ENCODE measurements around the gene SLAMF1.

The SLAMF1 gene

DNA sequence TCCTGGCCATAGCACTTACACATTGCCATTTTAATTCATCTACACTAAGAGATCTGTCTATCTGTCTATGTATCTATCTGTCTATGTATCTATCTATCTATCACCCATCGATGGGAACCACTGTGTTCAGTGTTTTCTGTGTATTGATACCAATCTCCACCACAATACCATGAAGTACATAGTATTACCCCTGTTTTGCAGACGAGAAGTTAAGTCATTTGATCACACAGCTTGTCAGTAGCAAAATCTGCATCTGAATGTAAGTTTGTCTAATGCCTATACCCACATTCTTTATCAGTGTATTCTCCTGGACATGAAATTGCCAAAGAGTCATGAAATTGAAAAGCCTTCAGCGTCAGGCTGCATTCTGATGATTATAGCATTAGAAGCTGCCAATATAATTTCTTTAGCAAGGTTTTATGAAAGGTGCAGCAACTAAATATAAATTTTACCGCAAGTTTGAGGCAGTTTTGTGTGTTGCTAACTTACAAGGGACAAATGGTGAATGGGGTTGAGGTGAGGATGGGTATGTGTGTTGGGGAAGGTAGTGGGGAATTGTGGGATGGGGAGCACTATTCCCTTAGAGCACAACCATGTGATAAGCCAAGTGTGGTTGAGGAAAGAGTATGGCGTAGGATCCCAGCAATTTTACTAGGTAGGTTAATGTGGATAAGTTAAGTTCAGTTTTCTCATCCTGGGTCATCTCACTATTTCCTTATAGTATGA, 24.2 kb downstream of the SLAMF1 start:
- DNase-seq = no peak

GRCh38 chr1:160621633-160622413, 25.0 kb downstream of the SLAMF1 start:
- DNase-seq = peak; percentile 23

DNA sequence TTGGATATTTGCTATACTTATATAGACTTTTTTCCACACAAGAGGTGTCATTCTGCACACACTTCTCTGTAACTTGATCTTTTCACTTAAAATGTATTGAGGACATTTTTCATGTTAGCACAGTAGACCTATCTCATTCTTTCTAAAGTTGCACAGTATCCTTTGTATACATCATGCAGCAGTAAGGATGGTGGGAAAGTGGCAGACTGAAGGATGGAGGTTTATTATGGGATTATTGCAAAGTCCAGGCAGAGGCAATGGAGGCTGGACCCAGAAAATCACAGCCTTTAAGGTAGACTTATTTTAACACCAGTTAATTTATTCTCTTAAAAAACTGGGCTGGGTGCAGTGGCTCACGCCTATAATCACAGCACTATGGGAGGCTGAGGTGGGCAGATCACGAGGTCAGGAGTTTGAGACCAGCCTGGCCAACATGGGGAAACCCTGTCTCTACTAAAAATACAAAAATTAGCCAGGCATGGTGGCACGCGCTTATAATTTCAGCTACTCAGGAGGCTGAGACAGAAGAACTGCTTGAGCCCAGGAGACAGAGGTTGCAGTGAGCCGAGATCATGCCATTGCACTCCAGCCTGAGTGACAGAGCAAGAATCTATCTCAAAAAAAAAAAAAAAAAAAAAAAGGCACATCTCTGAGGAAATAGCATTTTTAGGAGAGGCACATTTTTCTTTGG, 25.8 kb downstream of the SLAMF1 start:
- DNase-seq = no peak

- DNase-seq = no peak
These were observed 27.0 kb downstream of the SLAMF1 start for GRCh38 chr1:160619742-160620277.

DNA sequence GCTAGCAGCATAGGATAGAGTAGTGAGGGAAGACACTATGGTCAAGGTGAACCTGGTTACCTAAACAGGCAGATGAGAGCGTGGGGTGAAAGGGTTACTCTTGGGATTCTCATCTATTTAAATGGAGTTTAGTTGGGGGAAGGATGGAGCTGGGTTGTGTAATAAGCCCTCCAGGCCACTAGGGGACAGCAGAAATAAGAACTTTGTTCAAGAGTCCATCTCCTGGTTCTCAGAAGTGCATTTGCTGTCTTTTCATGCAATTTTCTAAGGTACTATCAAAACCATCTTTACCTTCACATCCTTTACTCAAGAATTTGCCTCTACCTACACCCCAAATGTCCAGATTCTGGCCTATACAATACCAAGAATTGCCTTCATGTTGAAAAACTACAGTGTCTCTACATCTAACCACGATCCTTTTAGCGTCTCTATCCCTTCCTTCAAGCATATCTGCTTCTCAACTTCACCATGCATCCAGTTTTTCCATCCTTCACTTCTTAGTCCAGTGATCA, 28.0 kb downstream of the SLAMF1 start:
- no peak for DNase-seq

GRCh38 chr1:160618327-160618726, 28.5 kb downstream of the SLAMF1 start:
- DNase-seq = no peak

GRCh38 chr1:160615660-160616059, 31.2 kb downstream of the SLAMF1 start:
- DNase-seq = no peak

DNA sequence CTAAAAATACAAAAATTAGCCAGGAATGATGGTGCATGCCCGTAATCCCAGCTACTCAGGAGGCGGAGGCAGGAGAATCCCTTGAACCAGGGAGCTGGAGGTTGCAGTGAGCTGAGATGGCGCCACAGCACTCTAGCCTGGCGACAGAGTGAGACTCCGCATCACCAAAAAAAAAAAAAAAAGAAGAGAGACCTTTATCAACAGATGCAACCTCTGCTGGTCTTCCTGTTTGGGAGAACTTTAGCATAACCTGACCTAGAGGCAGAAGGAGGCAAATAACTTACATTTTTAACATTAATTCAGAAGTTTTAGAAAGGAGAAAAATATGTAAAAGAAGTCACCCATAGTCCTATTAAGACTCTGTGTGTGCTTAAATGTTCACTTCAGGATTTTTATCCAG, 32.4 kb downstream of the SLAMF1 start:
- no peak for DNase-seq

GRCh38 chr1:160612613-160613218, 34.1 kb downstream of the SLAMF1 start:
- DNase-seq = no peak

GRCh38 chr1:160610569-160611242, 36.1 kb downstream of the SLAMF1 start:
- no peak for DNase-seq

GRCh38 chr1:160608941-160609340, 37.9 kb downstream of the SLAMF1 start:
- DNase-seq = no peak

DNA sequence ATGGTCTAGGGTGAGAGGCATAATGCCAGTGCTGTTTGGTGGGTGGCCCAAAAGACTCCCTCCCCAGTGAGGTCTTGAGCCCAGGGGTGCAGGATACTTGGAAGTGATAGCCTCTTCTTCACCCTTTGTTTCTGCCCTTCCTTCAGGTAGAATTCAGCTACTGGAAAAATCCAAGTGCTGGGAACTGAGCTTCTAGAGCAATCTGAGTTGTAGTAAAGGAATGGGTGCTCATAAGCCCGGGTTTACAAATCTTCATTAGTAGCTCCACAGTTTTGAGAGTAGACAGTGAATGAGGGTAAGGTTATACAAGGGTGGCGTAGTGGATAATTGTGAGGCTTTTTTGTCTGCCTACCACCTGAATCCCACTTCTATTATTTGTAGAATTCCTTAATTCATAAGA, 38.3 kb downstream of the SLAMF1 start:
- no peak for DNase-seq

GRCh38 chr1:160608057-160608456, 38.8 kb downstream of the SLAMF1 start:
- no peak for DNase-seq

DNA sequence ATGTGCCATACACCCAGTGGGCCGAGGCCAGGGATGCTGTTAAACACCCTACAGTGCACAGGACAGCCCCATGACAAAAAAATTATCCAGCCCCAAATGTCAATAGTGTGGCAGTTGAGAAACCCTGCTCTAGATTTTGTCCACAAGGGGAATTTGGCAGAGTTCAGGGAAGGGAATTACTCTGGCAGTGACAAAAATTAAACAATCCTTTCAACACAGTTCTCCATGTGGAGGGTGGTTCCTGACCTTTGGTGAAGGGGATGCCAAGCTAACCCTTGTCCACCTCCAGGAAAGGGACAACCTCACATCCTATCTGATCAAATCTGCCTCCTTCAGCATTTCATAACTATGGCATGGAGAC, 39.2 kb downstream of the SLAMF1 start:
- DNase-seq = no peak

GRCh38 chr1:160607011-160607671, 39.7 kb downstream of the SLAMF1 start:
- peak; percentile 76 for DNase-seq

DNA sequence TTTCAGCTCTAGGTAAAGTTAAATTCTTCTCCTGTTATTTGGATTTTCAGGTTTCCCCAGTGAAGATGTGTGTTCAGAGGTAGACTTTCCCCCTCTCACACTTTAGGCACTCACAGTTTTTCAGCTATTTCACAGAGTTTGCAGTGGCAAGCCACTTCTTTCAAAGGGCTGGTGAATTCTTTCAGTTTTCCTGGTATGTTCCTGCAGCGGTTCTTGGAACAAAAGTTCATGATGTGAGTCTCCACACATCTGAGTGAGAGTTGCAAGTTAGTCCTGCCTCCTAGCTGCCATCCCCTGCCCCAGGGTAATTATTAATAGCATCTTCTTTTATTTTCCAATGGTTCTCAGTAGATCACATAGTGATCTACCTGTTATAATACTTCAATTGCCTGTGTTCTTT, 40.2 kb downstream of the SLAMF1 start:
- DNase-seq = no peak

DNA sequence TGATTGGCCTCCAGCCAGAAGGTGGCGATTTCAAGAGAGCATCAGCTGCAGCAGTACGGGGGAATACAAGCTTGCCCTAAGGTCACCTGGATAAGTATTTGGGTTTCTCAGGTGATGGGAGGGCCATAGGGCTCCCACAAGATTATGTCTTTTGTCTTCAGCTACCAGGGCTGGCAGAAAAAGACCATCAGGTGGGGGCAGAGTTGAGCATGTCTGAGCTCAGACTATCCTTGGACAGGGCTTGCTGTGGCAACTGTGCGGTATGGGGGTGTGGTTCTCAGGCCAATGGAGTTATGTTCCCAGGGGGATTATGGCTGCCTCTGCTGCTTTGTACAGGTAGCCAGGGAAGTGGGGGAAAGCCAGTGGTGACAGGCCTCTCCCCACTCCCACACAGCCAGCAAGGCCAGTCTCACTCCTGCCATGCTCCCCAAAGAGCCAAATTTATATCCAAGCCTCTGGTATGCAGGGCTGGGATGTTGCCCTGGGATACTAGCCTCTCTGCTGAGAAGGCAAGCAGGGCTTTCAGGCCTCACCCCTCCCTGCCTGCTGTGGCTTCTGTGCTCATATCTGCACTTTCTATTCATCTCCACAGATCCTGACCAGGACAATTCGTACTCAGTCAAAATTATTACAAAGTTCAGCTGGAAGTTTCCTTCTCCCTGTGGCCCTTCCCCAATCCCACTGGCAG, 40.9 kb downstream of the SLAMF1 start:
- DNase-seq = no peak

DNA sequence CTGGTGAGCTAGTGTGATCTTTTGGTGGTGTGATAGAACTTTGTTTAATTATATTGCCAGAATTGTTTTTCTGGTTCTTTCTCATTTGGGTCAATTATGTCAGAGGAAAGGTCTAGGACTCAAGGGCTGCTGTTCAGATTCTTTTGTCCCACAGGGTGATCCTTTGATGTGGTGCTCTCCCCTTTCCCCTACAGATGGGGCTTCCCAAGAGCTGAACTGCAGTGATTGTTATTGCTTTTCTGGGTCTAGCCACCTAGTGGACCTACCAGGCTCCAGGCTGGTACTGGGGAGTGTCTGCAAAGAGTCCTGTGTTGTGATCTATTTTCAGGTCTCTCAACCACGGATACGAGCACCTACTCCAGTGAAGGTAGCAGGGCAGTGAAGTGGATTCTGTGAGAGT, 41.6 kb downstream of the SLAMF1 start:
- DNase-seq = no peak

DNA sequence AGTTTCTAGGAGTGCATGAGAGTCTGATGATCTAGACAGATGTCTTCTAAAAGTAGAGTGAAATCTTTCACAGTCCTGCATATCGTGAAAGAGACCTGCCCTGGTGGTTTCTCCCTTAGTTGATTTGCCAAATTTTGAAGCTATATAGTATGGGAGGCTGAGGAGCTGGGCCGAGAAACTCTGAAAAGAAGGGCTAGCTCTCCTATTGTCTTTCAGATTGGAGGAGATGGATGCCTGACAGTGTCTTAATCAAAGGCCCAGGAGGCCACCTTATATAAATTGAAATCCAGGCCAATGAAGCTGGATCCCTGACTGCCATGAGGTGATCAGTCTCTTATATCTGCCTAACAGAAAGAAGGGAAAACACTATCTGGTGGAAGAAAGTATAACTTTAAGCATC, 49.1 kb downstream of the SLAMF1 start:
- no peak for DNase-seq

- no peak for DNase-seq
These were observed 49.8 kb downstream of the SLAMF1 start for GRCh38 chr1:160597051-160597450.

GRCh38 chr1:160590488-160590887, 56.4 kb downstream of the SLAMF1 start:
- DNase-seq = no peak

Measured in fibroblast of skin of back (primary cell).